ENCODE measurements around the gene NOTCH1.

The NOTCH1 gene

DNA sequence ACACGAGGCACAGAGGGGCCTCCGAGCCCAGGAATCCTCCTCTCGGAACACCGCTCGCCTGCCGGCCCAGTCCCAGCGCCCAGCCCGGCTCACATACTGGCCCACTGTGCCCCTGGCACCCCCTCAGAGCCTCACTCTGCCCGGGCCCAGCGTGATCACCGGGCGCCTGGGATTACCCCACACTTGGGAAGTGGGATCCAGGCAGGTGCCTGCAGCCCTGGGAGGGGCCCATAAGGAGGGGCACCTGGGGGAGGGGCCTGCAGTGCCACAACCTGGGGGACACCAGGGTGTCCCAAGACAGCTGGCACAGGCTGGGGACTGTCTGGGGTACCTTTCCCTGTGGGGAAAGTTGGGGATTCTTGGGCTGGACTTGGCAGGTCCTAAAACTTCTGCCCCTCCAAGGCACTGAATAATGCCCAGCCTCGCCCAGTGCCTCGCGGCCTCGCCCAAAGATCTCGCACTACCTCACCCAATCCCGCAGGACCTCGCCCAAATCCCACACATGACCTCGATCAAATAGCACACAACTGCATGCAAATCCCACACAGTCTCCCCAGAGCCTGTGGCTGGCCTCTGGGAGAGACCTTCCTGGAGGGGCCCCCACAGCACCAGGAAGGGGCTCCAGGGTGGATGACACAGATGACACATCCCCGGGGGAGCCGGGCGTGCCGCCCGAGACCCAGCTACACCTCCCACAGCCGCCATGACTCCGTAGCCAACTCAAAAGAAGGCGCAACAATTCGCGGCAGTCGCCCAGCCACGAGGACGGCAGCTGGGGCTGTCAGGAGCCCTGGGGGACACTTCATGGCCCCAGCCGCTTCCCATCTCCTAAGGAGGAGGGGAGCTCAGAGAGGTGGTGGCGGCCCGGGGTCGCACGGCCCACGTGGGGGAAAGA lies 13.7 kb downstream of the NOTCH1 start:
- no peak for DNase-seq (ENCODE audit: low spot score)

DNA sequence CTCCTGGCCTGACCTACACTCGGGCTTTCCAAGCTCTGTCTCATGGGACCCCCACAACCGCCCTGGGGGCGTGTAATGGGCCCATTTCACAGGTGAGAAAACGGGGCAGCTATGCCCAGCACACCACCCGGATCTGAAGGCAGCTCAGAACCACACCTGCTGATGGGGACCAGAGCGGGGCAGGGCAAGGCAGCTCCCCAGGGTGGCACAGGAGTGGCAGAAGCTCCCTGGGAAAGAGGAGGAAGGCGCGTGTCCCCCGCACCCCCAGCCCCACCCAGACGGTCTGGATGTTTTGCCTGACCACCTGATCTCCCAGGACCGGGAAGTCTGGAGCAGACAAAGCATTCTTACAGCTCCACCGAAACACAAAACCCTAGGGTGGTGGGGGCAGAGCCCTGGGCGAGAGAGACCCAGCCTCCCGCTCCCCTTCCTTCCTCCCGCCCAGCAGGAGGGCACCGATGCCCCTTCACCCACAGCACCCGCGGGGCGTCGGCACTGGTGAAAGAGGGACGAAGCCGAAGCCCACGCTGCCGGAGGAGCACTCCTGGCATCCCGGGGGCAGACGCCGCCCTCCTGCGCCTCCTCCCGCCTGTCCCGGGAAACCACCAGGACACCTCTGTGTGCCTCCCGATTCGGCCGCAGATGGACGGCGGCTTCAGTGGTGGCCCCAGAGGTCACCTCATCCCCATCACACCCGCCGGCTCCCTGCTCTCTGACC lies 14.5 kb downstream of the NOTCH1 start:
- DNase-seq (ENCODE audit: low spot score), result no peak

DNA sequence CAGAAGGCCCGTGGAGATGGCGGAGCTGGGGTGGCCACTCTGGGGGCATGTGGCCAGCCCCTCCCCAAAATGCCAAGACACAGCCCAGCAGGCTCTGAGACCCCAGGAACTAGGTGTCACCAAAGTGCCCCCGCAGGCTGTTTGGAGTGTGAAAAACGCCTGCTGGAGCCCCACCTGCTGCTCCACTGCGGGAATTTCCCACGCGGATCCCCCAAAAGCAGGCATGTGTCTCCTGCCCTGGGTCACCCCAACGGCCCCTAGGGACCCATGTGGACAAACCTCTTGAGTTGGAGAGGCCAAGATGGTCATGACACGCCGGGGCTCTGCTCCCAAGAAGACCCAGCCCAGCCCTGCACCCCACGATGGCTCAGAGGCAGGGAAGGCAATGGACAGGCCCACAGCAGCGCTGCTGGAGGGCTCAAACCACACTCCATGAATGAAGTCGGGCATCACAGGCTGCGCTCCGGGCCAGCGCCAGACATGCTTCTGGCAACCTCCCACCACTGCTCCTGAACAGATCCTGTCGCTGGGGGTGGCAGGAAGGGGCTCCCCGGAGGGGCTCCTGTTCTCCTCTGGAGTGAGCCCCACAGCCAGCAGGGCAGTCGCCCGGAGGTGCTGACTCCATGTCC lies 15.3 kb downstream of the NOTCH1 start:
- DNase-seq (ENCODE audit: low spot score), result no peak

DNA sequence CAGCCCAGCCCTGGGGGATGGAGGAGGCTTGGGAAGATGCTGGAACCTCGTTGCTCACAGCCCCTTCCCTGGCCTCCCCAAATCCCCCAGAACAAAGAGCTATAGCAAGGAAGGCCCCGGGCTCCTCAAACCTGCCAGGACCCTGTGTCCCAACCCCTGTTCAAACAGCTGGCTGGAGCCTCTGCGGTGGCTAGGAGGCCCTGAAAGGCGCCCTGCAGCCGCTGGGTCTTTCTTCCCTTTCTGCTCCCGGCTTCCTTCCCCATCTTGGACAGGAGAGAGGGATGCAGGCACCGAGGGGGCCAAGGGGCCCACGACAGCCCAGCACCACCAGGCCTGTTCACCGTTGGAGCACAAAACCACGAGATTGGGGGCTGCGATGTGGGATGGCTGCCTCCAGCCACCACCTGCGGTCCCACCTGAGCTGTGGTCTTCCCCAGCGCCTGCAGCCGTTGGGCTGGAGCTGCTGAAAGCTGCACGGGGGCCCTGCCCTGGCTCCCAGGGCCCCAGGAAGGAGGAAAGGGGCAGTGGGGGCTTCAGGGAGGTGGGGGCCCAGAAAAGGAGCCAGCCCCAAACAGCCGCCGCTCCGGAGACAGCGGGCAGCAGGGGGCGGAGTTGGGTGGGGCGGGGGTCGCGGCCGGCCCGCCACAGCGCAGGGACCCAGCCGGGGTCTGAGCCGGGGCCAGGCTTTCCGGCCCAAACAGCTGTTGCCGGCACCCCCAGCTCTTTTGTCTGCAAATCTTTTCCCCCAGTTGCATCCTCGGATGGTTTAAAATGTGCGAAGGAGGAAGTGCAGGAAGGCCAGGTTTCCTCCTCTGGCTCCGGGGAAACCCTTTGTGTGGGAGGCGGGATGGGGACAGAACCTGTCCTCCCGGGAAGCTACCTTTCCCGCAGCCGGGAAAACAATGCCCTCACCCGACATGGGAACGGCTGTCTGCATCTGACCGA lies 16.1 kb downstream of the NOTCH1 start:
- DNase-seq (ENCODE audit: low spot score), result no peak

DNA sequence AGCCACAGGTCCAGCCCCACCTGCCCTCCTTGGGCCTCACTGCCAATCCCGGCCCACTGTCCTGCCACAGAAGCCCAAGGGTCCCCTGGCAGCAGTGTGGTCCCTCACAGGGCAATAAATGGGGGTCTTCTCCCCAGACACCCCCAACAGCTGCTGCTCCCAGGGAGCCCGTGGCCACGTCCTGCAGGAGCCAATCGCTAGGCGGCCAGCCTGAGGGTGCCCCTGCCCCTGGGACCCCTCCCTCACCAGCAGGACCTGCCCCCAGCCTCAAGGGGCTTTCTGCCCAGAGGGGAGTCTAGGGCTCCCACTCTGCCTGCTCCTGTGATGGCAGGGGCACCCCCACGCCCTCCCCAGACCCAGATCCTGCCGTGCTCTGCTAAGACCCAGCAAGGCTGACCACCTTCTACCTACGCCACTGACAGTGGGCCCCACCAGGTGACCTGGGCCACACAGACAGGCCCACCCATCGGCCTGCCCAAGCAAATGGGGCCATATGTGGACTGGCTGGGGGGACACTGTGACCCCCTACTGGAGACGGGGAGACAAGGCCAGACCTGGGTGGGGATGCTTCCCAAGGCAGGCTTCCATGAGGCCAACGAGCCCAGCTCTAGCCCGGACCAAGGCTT lies 17.0 kb downstream of the NOTCH1 start:
- no peak for DNase-seq (ENCODE audit: low spot score)

DNA sequence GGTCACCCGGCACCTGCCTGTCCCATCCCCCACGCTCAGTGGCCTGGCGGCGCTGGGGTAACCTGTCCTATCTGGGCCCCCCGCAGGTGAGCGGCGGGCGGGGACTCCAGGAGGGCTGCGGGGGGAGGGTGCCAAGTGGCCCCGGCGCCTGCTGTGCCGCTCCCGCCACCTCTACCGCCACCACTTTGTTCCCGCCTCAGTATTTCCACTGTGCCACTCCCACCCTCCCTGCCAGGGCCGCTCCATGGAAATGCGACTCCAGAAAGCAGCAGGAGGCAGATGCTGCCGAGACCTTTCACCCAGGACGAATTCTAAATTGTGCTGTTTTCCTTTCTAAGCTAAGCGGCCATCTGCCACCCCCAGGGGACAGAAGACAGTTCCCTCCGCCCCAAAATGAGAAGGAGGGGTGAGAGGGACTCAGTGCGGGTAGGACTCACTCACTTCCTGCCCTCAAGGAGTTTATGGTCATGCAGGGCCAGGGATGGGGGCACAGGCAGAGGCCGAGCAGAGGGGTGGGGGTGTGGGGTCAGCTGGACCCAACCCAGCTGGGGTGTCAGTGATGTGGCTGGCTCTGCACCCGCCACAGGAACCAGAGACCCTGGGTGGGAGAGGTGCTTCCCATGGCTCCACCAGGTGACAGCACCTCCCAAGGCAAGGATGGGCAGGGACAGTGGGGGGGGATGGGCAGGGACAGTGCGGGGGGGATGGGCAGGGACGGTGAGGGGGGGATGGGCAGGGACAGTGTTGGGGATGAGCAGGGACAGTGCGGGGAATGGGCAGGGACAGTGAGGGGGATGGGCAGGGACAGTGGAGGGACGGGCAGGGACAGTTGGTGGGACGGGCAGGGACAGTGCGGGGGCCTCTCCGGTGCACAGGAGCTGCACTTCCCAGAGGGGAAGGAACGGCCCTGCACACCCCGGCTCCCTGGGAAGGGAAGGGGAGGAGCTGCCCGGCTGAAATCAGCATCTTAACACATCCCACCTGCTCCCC lies 17.8 kb downstream of the NOTCH1 start:
- DNase-seq (ENCODE audit: low spot score), result no peak

DNA sequence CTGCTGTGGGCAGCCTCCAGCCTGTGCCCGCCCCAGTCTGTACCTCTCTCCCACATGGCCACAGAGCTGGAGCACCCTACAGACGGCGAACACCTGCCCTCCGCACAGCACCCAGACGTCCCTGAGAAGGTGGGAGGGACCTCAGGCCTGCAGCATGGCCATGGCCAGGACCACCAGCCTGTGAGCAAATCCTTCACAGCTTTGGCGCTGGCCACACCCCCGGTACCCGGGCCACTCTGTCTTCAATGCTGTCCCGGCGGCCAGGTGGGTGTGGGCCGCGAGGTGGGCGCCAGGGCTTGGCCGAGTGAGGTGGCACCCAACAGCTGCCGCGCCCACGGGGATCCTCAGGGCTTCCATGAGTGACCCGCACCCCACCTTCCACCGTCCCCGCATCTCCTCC lies 18.7 kb downstream of the NOTCH1 start:
- DNase-seq (ENCODE audit: low spot score), result no peak

DNA sequence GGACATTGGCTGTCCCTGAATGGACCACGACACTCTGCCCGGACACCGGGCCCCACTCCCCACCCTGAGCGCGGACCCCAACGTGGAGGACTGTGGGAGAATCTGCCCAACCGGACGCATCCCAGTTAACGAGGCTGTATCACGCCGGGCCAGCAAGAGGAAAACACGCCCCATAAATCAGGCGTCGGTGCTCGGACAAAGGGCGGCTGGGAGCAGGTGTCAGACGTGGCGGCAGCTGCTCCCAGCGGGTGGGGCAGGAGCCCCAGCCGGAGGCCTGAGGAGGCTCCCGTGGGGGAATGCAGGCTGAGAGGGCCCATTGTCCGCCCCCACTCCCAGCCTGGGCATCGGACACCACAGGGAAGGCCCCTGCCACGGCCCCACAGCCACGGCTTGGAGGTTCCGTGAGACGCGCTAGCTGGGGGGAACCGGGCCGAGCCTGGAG lies 19.2 kb downstream of the NOTCH1 start:
- DNase-seq (ENCODE audit: low spot score), result no peak

DNA sequence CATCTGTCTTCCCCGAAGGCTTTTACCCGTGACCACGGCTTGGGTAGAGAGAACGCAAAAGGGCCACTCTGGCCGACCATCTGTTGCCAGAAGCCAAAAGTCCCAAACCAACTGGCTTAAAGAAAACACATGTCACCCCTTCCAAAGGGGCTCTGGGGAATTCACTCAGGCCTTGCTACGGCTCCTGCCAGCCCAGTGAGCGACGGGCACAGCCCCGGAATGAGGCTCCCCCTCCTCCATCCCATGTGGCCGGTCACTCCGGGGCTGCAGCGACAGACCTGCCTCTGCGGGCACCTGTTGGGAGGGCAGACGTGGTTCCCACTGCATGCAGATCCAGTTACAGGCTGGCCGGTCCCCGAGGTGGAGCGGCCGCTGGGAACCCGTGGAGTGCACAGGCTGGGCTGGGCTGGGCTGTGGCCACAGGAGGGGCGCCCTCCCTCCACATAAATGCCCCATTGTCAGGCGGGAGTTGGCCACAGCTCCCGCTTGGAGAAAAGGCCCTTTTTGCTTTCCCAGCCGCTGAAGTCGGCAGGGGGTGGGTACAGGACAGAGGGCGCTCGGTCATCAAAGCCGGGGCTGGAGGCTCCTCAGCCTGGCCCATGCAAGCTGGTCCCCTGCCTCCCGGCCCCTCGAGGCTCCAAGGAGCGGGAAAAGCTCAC lies 19.9 kb downstream of the NOTCH1 start:
- no peak for DNase-seq (ENCODE audit: low spot score)

DNA sequence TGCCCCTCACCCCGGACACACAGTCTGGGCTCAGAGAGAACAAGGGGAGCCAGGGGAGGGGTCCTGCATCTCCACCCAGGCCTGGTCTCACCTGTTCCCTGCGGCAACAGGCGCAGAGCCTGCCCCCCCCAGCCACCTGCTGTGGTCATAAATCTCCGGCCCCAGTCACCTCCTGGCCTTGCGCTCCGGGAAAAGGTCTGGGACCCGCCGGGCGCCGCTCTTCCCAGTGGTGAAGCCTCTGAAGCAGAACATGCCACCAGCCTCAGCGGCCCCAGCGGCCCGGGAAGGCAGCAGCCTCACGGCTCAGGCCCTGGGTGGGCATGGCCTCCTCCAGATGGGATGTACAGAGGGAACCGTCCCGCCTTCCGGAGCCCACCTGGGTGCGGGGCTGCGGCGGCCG lies 20.6 kb downstream of the NOTCH1 start:
- no peak for DNase-seq (ENCODE audit: low spot score)

DNA sequence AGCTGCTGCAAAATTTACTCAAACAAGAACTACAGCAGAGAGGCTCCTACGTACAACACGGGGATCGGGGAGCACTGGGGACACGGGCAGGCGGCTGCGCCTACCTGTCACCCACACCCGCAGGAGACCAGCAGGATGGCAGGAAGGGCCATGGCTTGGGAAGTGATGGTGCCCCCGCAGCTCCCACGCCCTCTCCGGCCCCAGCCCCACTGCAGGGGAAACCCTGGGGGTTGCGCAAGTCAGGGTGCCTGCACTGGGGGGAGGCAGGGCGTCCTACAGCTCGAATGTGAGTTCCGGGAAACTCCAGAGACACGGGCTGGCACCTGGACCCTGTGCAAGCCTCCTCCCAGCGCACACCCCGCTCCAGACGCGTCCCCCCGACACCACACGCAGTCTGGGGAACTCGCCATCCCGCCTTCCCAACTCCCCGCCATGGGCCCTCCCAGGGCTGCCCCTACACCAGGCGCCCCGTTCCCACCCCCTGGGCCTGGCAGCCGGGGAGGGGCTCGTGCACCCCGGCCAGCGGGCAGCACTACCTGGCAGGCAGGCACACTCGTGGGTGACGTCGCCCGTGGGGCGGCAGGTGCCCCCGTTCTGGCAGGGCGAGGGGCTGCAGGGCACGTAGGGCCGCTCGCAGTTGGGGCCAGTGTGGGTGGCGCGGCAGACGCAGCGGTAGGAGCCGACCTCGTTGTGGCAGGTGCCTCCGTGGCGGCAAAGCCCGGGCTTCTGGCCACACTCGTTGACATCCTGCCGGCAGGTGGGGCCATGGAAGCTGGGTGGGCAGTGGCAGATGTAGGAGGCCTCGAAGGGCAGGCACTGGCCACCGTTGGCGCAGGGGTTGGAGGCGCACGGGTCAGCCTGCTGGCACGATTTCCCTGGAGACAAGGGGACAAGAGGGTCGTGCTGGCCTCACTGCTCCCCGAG lies 23.3 kb downstream of the NOTCH1 start:
- no peak for DNase-seq (ENCODE audit: low spot score)

DNA sequence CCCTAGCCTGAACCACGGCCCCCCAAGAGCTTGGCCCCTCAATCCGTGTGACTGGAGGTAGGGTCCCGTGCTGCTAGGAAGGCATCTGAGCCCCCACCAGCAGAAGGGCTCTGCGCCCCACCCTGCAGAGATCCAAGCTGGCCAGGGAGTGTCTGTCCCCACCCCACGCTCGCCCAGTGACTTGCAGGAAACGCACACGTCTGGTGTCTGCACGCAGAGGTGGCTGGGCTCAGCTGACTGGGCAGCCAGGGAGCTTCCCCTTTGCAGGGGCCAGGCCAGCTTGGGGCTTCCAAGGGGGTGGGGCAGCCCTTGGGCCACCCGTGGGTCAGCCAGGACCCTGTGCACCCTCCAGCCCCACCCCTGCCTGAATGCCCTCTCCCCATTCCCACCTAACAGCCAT lies 24.3 kb downstream of the NOTCH1 start:
- DNase-seq (ENCODE audit: low spot score), result no peak

DNA sequence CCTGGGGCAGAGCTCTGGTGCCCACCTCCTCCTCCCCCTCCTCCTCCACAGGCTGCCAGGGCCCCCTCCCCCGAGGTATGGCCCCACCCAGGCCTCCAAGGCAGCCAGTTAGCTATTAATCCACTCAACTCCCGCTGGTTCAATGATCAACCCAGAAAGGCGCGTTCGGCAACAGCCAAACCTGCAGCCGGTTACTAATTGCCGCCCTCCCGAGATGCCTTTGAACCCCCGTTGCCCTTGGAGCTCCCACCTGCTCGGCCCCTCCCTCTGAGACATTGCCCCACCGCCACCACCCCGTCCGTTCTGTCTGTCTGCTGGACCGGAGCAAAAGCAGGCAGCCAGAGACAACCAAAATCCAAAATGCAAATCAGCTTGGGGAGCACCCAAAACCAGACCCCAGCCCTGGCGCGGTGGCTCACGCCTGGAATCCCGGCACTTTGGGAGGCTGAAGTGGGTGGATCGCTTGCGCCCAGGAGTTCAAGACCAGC lies 25.8 kb downstream of the NOTCH1 start:
- DNase-seq (ENCODE audit: low spot score), result no peak

DNA sequence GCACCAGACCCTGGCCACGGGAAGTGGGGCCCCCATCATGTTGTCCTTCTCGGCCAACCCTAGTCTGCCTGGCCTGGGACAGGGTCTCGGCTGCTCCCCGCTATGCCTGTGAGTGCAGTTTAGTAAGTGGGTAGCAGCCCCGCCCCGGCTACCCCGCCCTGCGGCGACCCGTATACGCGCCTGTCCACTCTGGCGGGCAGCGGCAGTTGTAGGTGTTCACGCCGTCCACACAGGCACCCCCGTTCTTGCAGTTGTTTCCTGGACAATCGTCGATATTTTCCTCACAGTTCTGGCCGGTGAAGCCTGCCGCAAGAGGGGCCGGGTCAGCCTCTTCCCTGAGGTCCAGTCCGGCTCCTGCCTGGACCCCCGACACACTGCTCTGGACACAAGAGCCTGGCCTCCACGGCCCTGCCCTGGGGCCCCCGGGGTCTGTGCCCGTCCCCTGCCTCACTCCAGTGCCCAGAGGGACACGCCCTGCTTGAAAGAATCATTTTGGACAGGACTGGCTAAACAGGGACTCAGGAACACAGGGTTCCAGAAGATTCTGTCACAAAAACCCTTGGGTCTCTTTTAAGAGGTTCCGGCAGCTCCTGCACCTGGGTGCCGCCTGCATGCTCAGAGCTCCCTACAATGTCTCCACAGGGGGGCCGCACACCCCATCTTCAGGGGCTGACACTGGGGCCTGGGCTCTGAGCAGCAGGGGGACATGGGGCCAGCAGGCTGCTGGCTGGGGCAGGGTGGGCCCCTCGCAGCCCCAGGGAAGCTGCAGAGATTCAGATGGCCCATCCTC lies 26.4 kb downstream of the NOTCH1 start:
- DNase-seq (ENCODE audit: low spot score), result no peak

DNA sequence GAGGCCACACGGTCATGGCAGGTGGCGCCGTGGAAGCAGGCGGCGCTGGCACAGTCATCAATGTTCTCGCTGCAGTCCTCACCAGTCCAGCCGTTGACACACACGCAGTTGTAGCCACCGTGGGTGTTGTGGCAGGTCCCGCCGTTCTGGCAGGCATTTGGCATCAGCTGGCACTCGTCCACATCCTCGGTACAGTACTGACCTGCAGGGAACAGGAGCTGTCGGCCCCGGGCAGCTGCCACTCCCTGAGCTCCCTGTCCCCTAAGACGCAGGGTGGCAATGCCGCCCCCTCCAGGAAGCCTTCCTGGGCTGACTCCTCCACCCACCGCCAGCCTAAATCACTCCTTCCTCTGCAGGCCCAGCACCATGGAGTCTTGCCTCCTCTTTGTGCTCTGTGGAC lies 27.2 kb downstream of the NOTCH1 start:
- no peak for DNase-seq (ENCODE audit: low spot score)

DNA sequence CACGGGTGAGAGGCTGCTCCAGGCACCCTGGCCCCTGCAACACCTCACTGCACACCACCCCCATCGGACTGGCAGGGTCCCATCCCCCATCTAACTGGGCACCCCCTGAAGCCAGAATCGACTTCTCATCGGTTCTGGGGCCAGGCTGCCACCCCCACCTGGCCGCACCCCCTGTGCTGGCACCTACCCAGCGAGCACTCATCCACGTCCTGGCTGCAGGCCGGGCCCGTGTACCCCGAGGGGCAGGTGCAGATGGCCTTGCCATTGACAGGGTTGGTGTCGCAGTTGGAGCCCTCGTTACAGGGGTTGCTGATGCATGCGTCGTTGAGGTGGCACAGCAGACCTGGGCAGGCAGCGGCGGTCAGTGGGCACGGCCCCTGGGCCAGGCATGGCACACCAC lies 27.9 kb downstream of the NOTCH1 start:
- no peak for DNase-seq (ENCODE audit: low spot score)

DNA sequence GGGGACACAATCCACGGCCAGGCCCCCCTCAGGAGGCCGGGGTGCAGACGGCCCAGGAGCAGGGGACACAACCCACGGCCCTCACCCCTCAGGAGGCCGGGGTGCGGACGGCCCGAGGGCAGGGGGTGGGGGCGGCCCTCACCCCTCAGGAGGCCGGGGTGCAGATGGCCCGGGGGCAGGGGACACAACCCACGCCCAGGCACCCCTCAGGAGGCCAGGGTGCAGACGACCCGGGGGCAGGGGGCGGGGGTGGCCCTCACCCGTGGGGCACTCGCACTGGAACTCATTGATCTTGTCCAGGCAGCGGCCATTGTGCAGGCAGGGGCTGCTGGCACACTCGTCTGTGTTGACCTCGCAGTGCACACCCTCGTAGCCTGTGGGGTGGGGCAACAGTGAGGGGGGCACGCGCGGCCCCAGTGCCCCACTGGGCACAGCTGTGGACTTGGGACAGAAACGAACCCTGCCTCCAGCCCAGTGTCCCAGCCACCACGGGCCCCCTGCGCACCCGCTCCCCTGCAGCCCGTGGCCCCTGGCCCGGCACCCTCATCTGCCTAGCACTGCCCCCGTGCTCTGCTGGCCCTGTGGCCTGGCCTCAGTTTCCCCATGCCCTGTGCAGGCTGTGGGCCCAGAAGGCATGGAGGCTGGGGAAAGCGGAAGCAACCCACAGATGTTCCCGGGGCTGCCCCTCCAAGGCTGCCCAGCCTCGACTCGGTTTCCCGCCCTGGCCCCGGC lies 28.7 kb downstream of the NOTCH1 start:
- no peak for DNase-seq (ENCODE audit: low spot score)

All from CD4-positive, alpha-beta T cell treated with Interleukin-15 for 4 hours (primary cell).